GM15510 (cell line): Measurements from ENCODE around the gene CALHM1.

ENCODE experiments used
- POLR2A ChIP-seq: IDR thresholded peaks from 3 replicates; pipeline ENCODE4 v1.6.1; 2011; ENCODE audit warnings: borderline replicate concordance; ENCODE audit not compliant: insufficient read length; ENCODE audit errors: extremely low read depth

CALHM1 gene

GRCh38 chr10:103470761-103471653 lies 12.3 kb upstream of the CALHM1 start:
- peak; percentile 47 for TF ChIP-seq POLR2A

GRCh38 chr10:103469201-103469600 lies 10.5 kb upstream of the CALHM1 start:
- no peak for TF ChIP-seq POLR2A

GRCh38 chr10:103467406-103467805 lies 8.7 kb upstream of the CALHM1 start:
- TF ChIP-seq POLR2A = no peak

GRCh38 chr10:103466734-103467133 lies 8.0 kb upstream of the CALHM1 start:
- no peak for TF ChIP-seq POLR2A

GRCh38 chr10:103465411-103466179 lies 6.9 kb upstream of the CALHM1 start:
- no peak for TF ChIP-seq POLR2A

GRCh38 chr10:103463499-103463898 lies 4.8 kb upstream of the CALHM1 start:
- no peak for TF ChIP-seq POLR2A

GRCh38 chr10:103459615-103460014 lies 915 bp upstream of the CALHM1 start:
- no peak for TF ChIP-seq POLR2A

- no peak for TF ChIP-seq POLR2A
Observed at GRCh38 chr10:103457896-103458583, 660 bp downstream of the CALHM1 start.

GRCh38 chr10:103457176-103457712 lies 1.5 kb downstream of the CALHM1 start:
- TF ChIP-seq POLR2A = no peak

GRCh38 chr10:103456074-103456660 lies 2.5 kb downstream of the CALHM1 start:
- TF ChIP-seq POLR2A = no peak

GRCh38 chr10:103455235-103455634 lies 3.5 kb downstream of the CALHM1 start:
- TF ChIP-seq POLR2A = no peak

GRCh38 chr10:103454026-103454425 lies 4.7 kb downstream of the CALHM1 start:
- TF ChIP-seq POLR2A = no peak

- no peak for TF ChIP-seq POLR2A
Observed at GRCh38 chr10:103452506-103453230, 6.0 kb downstream of the CALHM1 start.
